Activated gamma-delta T cell treated with anti-CD3 and anti-CD28 coated beads, Interleukin-2, amount 50 U/mL, for 16 hours (primary cell): ENCODE results near the gene TSSK6.
"Not testable (repeated sequence)": the region's sequence is repeated elsewhere in the genome, so short reads cannot be mapped to it uniquely, and the experiment has no call there.

ENCODE experiments used
- DNase-seq: peaks from one replicate; pipeline ENCODE4 v3.0.0-alpha.2; 2020; ENCODE audit warnings: low read depth

The TSSK6 gene

GRCh38 chr19:19487950-19488874 lies 27.1 kb downstream of the TSSK6 start:
- no peak for DNase-seq

GRCh38 chr19:19487077-19487949 lies 28.0 kb downstream of the TSSK6 start:
- DNase-seq: no peak

DNA sequence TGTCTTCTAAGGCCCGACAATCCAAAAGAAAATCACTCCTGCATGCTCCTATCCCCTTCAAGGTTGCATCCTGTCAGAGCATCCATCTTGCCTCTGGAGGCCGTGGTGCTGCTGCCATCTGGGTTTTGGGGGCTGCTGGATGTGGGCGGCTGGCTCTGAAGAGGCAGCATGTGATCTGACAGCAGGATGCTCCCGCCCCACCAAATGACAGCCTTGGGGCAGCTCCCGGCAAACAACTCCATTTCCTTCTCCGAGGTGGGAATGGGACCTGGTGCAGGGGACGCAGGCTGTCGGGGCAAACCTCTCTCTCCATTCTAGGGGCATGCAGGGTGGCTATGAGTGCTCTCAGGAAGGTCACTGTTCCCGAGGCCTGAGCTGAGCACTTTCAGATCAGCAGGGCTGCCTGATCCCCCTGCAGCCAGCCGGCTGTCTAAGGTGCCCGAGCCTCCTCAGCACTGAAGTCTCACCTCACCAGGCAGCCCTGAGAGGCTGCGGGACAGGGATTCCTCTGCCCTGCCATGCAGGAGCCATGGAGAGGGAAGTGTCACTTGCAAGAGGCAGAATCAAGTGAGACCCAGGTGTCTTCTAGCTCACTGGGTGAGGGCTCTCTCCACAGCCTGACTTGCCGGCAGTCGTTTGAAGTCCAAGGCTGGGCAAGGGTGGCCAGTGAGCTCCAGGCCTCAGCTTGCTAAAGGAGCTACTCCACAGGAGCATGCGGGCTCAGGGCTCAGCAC lies 28.8 kb downstream of the TSSK6 start:
- DNase-seq: no peak

DNA sequence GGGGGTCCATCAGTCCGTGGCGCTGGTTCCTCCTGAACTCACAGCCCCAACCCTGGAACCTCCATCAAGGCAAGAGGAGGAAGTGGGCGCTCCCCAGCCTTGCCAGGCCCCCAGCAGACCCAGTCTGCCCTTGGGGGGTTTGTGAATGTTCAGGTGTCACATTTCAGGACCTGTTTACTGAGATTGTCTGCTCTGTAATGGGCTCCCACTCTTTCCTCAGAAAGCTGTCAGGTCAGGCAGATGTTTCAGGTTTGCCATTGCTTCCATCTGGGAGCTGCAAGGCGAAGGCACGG lies 29.4 kb downstream of the TSSK6 start:
- DNase-seq: no peak

- DNase-seq: no peak
These were observed 30.0 kb downstream of the TSSK6 start for GRCh38 chr19:19485161-19485997.

- DNase-seq: no peak
These were observed 32.3 kb downstream of the TSSK6 start for GRCh38 chr19:19482809-19483596.

GRCh38 chr19:19480688-19481087 lies 34.7 kb downstream of the TSSK6 start:
- no peak for DNase-seq

- DNase-seq: no peak
These were observed 37.5 kb downstream of the TSSK6 start for GRCh38 chr19:19477705-19478383.

- DNase-seq: no peak
These were observed 39.2 kb downstream of the TSSK6 start for GRCh38 chr19:19475849-19476828.

DNA sequence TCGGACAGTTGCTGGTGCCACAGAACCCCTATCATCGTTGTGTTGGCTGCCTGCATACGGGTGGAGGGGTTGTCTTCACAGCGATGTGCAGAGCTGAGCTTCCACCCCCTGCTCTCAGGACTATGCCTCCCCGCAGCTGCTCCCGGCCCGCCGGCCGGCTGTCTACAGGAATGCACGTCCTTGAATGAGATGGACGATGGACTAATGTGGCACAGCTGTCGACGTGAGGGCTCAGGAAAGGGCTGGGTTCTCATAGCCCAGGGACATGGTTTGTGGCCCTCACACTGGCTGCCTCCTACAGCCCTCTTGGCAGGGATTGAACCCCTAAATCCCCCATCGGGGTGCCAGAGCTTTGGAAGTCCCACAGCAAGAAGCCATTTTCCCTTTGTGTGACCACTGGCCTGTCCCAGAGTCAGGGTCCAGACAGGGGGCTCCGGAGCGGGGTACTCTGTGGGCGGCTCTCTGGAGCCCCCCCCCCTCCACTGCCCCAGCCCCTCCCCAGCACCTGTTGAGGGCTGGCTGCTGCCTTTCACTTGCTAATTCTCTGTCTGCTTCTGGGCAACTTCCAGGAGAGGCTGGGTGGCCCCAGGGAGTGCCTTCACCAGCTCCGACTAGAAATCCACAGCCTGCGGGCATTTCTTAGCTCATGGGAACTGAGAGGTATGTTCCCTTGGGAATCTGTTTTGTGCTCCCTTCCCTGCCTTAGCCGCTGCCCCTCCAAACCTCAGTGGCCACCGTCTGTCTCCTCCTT lies 40.2 kb downstream of the TSSK6 start:
- no peak for DNase-seq

- not testable (repeated sequence) for DNase-seq
These were observed 43.2 kb downstream of the TSSK6 start for GRCh38 chr19:19472106-19472505.

DNA sequence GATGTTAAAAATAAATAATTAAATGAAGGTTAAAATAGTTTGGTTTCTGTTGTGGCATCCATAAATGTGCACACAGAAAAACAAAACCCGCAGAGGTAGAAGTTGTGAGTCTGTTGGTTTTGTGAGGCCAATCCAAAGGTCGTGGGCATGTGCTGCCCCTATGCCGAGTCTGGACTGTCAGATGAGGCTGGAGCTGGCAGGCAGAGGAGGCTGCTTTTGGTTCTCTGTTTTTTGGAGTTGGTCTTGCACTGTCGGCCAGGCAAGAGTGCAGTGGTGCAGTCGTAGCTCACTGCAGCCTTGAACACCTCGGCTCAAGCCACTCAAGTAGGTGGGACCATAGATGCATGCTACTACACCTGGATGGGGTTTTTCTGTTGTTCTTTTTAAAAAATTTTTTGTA lies 43.7 kb downstream of the TSSK6 start:
- no peak for DNase-seq

DNA sequence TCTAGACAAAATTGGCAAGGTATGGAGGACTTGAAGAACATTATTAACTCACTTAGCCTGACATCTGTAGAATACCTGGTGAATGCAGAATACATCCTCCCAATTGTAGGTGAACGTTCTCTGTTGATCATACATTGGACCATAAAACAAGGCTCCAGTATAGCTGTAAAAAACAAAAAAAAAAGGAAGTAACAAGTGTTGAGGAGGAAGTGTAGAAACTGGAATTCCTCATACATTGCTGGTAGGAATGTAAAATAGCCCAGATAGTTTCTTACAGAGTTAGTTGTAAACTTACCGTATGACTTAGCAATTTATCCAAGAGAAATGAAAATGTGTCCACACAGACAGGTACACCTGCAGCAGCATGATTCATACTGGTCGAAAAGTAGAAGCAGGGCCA lies 44.8 kb downstream of the TSSK6 start:
- DNase-seq: no peak

- DNase-seq: no peak
These were observed 46.8 kb downstream of the TSSK6 start for GRCh38 chr19:19468424-19469050.

- no peak for DNase-seq
These were observed 49.1 kb downstream of the TSSK6 start for GRCh38 chr19:19466201-19466600.

GRCh38 chr19:19465436-19466070 lies 49.8 kb downstream of the TSSK6 start:
- no peak for DNase-seq
